ENCODE results near the gene CCNA1. TPM values are rescaled to one million over a fixed set of nuclear protein-coding genes. Genes with fewer than 3 reads are reported as not detected.
A peak's percentile ranks its signal among the peaks of the same experiment; 100 is the strongest.

The CCNA1 gene
- under 1 TPM in 2 of 4 donors, not detected in 2; 0.38 to 0.65 TPM for total RNA-seq

DNA sequence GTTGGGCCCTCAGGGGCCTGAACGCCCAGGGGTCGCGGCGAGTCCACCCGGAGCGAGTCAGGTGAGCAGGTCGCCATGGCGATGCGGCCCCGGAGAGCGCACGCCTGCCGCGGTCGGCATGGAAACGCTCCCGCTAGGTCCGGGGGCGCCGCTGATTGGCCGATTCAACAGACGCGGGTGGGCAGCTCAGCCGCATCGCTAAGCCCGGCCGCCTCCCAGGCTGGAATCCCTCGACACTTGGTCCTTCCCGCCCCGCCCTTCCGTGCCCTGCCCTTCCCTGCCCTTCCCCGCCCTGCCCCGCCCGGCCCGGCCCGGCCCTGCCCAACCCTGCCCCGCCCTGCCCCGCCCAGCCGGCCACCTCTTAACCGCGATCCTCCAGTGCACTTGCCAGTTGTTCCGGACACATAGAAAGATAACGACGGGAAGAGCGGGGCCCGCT lies at the start of gene CCNA1:
Gene CCNA1 (plus strand): TSS at position 390 of the 439 bp plus-strand sequence. CDS start 562 bp downstream, outside the sequence.
- peaks cover 35% of the 10 kb centered on the region for H3K4me1 ChIP-seq
- H3K27me3 ChIP-seq: peaks cover 35% of the 10 kb centered on the region
- H3K9me3 ChIP-seq: no peaks in the 10 kb centered on the region
- H3K36me3 ChIP-seq: no peaks in the 10 kb centered on the region
- peak within 1 kb of the TSS; percentile 58 for H3K4me3 ChIP-seq
- H3K27ac ChIP-seq: no peak within 1 kb of the TSS
- TF ChIP-seq CTCF (IDR thresholded peaks at IDR 0.05): no peak
- TF ChIP-seq POLR2AphosphoS5 (IDR thresholded peaks at IDR 0.05): no peak
- DNase-seq (ENCODE audit: low spot score in 2 of 2): peak; percentile 70 to 82
- no CpG with 5 or more reads among the region's 46 CpGs for WGBS

GRCh38 chr13:36385489-36385888 lies 46.8 kb upstream of the CCNA1 start:
- no peak for DNase-seq (ENCODE audit: low spot score in 2 of 2)
- no peak overlapping the region for H3K27ac ChIP-seq
- no peaks in the 10 kb centered on the region for H3K27me3 ChIP-seq
- no peak for TF ChIP-seq EP300 (IDR thresholded peaks at IDR 0.05)
- no peak for TF ChIP-seq POLR2AphosphoS5 (IDR thresholded peaks at IDR 0.05)
- no peak for TF ChIP-seq CTCF (IDR thresholded peaks at IDR 0.05)
- TF ChIP-seq POLR2A (IDR thresholded peaks at IDR 0.05): no peak
- 93% methylated on average over 1 of the region's 1 CpG for WGBS
- no peaks in the 10 kb centered on the region for H3K4me1 ChIP-seq
- no peaks in the 10 kb centered on the region for H3K36me3 ChIP-seq
- H3K4me3 ChIP-seq: no peak overlapping the region
- no peaks in the 10 kb centered on the region for H3K9me3 ChIP-seq

- no peaks in the 10 kb centered on the region for H3K9me3 ChIP-seq
- no peak for DNase-seq (ENCODE audit: low spot score in 2 of 2)
- H3K36me3 ChIP-seq: no peaks in the 10 kb centered on the region
- 20% methylated on average over 2 of the region's 2 CpGs for WGBS
- no peaks in the 10 kb centered on the region for H3K27me3 ChIP-seq
- no peak for TF ChIP-seq POLR2A (IDR thresholded peaks at IDR 0.05)
- TF ChIP-seq CTCF (IDR thresholded peaks at IDR 0.05): peak; percentile 8 to 16
- TF ChIP-seq POLR2AphosphoS5 (IDR thresholded peaks at IDR 0.05): no peak
- no peak for TF ChIP-seq EP300 (IDR thresholded peaks at IDR 0.05)
- no peak overlapping the region for H3K27ac ChIP-seq
- no peaks in the 10 kb centered on the region for H3K4me1 ChIP-seq
- H3K4me3 ChIP-seq: no peak overlapping the region
Observed at GRCh38 chr13:36395280-36395679, 37.0 kb upstream of the CCNA1 start.

DNA sequence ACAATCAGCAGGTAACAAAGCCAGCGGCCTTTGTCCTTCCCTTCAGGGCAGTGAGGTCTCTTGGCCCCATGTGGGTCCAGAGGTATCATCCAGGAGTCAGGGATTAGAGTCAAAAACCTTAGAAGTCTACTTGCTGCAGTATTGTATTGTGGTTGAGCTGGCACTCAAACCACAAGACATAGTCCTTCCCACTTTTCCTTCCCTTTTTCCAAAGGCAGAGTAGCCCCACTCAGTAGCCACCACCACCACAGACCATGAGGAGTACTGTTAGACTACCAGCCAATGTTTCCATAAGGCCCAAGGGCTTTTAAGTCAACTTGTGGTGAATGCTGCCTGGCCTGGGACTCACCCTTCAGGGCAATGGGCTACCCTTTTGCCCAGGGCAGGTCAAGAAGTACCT lies 27.1 kb upstream of the CCNA1 start:
- Histone ChIP-seq H3K36me3 (no peaks in the 10 kb centered on the region), H3K4me1 (no peaks in the 10 kb centered on the region), H3K27ac (no peak overlapping the region), H3K9me3 (no peaks in the 10 kb centered on the region), H3K27me3 (no peaks in the 10 kb centered on the region), H3K4me3 (no peak overlapping the region)
- no peak for DNase-seq (ENCODE audit: low spot score in 2 of 2)
- TF ChIP-seq POLR2AphosphoS5 (IDR thresholded peaks at IDR 0.05): no peak
- TF ChIP-seq CTCF (IDR thresholded peaks at IDR 0.05): no peak
- no peak for TF ChIP-seq EP300 (IDR thresholded peaks at IDR 0.05)
- TF ChIP-seq POLR2A (IDR thresholded peaks at IDR 0.05): no peak
- 100% methylated on average over 1 of the region's 1 CpG for WGBS

DNA sequence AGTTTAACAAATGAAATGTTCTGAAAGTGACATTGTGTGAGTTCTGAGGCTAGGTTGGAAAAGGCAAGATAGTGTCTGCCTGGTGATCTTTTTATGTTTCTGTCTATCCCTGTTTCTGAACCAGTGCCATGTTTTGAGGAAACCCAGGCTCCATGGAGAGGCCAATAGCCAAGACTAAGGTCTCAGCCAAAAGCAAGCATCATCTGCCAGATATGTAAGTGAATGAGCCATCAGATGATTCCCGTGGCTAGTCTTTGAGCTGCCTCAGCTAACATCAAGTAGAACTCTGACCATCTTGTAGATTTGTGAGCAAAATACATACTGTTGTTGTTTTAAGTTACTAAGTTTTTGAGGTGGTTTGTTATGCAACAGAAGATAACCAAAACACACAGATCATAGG lies 19.6 kb upstream of the CCNA1 start:
- Histone ChIP-seq H3K9me3 (no peaks in the 10 kb centered on the region), H3K36me3 (no peaks in the 10 kb centered on the region), H3K4me3 (no peak overlapping the region), H3K27ac (no peak overlapping the region), H3K4me1 (peaks cover under 1% of the 10 kb centered on the region), H3K27me3 (no peaks in the 10 kb centered on the region)
- DNase-seq (ENCODE audit: low spot score in 2 of 2): no peak
- 45% methylated on average over 1 of the region's 1 CpG for WGBS
- no peak for TF ChIP-seq POLR2A (IDR thresholded peaks at IDR 0.05)
- TF ChIP-seq CTCF (IDR thresholded peaks at IDR 0.05): no peak
- TF ChIP-seq POLR2AphosphoS5 (IDR thresholded peaks at IDR 0.05): no peak
- no peak for TF ChIP-seq EP300 (IDR thresholded peaks at IDR 0.05)

All from suprapubic skin (tissue), 4 donors.